ENCODE measurements around the gene TMEM175. TPM values are rescaled to one million over a fixed set of nuclear protein-coding genes. Genes with fewer than 3 reads are reported as not detected.

Gene TMEM175
- total and polyA plus RNA-seq, 9 of the 15 experiments (the other 6 are each of a cell fraction or from before 2014, with no cell fraction given): 0.13 to 30.9 (median 9.4) TPM

GRCh38 chr4:985123-985830 lies 53.0 kb downstream of the TMEM175 start (continued):
- TF ChIP-seq MXD1 (CRISPR knock-in tag; IDR thresholded peaks at IDR 0.05; ENCODE audit: borderline replicate concordance, poor library complexity, severe bottlenecking) (no peak), TRIM25 (IDR thresholded peaks at IDR 0.05; ENCODE audit: borderline replicate concordance) (no peak), SOX6 (IDR thresholded peaks at IDR 0.05) (peak; percentile 56), SIRT6 (IDR thresholded peaks at IDR 0.05; ENCODE audit: low read depth, low read length) (no peak), ZNF431 (CRISPR knock-in tag; IDR thresholded peaks at IDR 0.05) (no peak), MTA3 (IDR thresholded peaks at IDR 0.05; ENCODE audit: borderline replicate concordance) (0 out of 2 replicates have a peak, but pooled peaks have one; percentile 64), ZNF561 (CRISPR knock-in tag; conservative IDR thresholded peaks at IDR 0.05) (no peak), REST (IDR thresholded peaks at IDR 0.05; ENCODE audit: borderline replicate concordance) (0 out of 2 replicates have a peak, but pooled peaks have one; percentile 12), REST (CRISPR knock-in tag; IDR thresholded peaks at IDR 0.05; ENCODE audit: low read depth) (no peak), RBFOX2 (IDR thresholded peaks at IDR 0.05; ENCODE audit: low read depth, low read length) (peak; percentile 81), JUN (IDR thresholded peaks at IDR 0.05; ENCODE audit: borderline replicate concordance, low read depth, low read length) (no peak), JUN (CRISPR knock-in tag; IDR thresholded peaks at IDR 0.05; ENCODE audit: borderline replicate concordance) (no peak), MAZ (CRISPR knock-in tag; conservative IDR thresholded peaks at IDR 0.05 in 1 of 2, IDR thresholded peaks at IDR 0.05 in 1 of 2) (peak in 1 of 2 experiments; percentile 79; a peak in 2 of 4 replicates), CTBP1 (IDR thresholded peaks at IDR 0.05; ENCODE audit: borderline replicate concordance) (peak; percentile 38; the same call in 1 of the 2 replicates), YY1 (IDR thresholded peaks at IDR 0.05; ENCODE audit: borderline replicate concordance in 1 of 3, control insufficient read depth in 1 of 3, extremely low read depth in 1 of 3, insufficient read depth in 3 of 3, insufficient read length in 1 of 3, insufficient replicate concordance in 2 of 3, low read depth in 1 of 3, low read length in 2 of 3) (peak; percentile 43 to 92 (median 80))

Data from K562 (cell line).